ENCODE measurements around the gene ACOT7. TPM values are rescaled to one million over a fixed set of nuclear protein-coding genes. Genes with fewer than 3 reads are reported as not detected.

The ACOT7 gene
- total RNA-seq, 1 donor from 2014 or later: 8.6 TPM

DNA sequence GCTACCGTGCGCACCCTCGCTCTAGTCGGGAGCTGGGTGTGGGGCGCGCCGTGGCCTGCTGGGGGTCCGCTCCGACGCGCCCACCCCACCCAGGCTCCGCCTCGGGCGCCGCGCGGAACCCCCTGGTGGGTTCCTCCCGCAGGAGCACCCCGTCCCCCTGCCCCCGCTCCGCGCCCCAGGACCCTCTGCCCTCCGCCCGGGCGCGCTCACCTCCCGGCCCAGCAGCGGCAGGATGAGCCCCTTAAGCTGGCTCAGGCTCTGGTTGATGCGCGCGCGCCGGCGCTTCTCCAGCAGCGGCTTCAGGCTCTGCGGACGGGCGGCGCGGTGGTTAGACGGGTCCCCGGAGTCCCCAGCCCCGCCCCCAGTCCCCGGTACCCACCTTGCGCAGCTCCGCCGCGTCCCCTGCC is 25.8 kb upstream of the ACOT7 start:
- H3K27ac ChIP-seq (replicated peaks): no peak overlapping the region
- peak overlapping the region; percentile 58 for H3K4me3 ChIP-seq
- TF ChIP-seq CTCF (IDR thresholded peaks at IDR 0.05; ENCODE audit: borderline replicate concordance): no peak
- peaks cover 100% of the 10 kb centered on the region for H3K27me3 ChIP-seq (ENCODE audit: low read depth)
- DNase-seq: no peak
- no peaks in the 10 kb centered on the region for H3K9me3 ChIP-seq (replicated peaks)
- H3K36me3 ChIP-seq: no peaks in the 10 kb centered on the region
- intact Hi-C loops (cut with micrococcal nuclease): no loop called here
- peaks cover 48% of the 10 kb centered on the region for H3K4me1 ChIP-seq

- Histone ChIP-seq H3K4me1 (peaks cover 44% of the 10 kb centered on the region), H3K27ac (replicated peaks) (no peak overlapping the region), H3K4me3 (peak overlapping the region; percentile 58), H3K9me3 (replicated peaks) (no peaks in the 10 kb centered on the region), H3K27me3 (ENCODE audit: low read depth) (peaks cover 100% of the 10 kb centered on the region), H3K36me3 (no peaks in the 10 kb centered on the region)
- TF ChIP-seq CTCF (IDR thresholded peaks at IDR 0.05; ENCODE audit: borderline replicate concordance): no peak
- intact Hi-C loops (cut with micrococcal nuclease): no loop called here
- DNase-seq: no peak
Measured at GRCh38 chr1:6418668-6419396, 25.3 kb upstream of the ACOT7 start.

GRCh38 chr1:6417961-6418667 is 24.5 kb upstream of the ACOT7 start:
- no peak overlapping the region for H3K4me3 ChIP-seq
- no peak for DNase-seq
- TF ChIP-seq CTCF (IDR thresholded peaks at IDR 0.05; ENCODE audit: borderline replicate concordance): no peak
- peaks cover 37% of the 10 kb centered on the region for H3K4me1 ChIP-seq
- no peaks in the 10 kb centered on the region for H3K9me3 ChIP-seq (replicated peaks)
- H3K27me3 ChIP-seq (ENCODE audit: low read depth): peaks cover 100% of the 10 kb centered on the region
- H3K27ac ChIP-seq (replicated peaks): no peak overlapping the region
- H3K36me3 ChIP-seq: no peaks in the 10 kb centered on the region
- intact Hi-C loops (cut with micrococcal nuclease): no loop called here

- intact Hi-C loops (cut with micrococcal nuclease): no loop called here
Measured at GRCh38 chr1:6416906-6417305, 23.3 kb upstream of the ACOT7 start.

GRCh38 chr1:6416295-6416656 is 22.7 kb upstream of the ACOT7 start:
- no peak overlapping the region for H3K27ac ChIP-seq (replicated peaks)
- no peak for DNase-seq
- H3K4me1 ChIP-seq: peaks cover 30% of the 10 kb centered on the region
- no peak overlapping the region for H3K4me3 ChIP-seq
- no peaks in the 10 kb centered on the region for H3K9me3 ChIP-seq (replicated peaks)
- intact Hi-C loops (cut with micrococcal nuclease): no loop called here
- no peak for TF ChIP-seq CTCF (IDR thresholded peaks at IDR 0.05; ENCODE audit: borderline replicate concordance)
- no peaks in the 10 kb centered on the region for H3K36me3 ChIP-seq
- peaks cover 100% of the 10 kb centered on the region for H3K27me3 ChIP-seq (ENCODE audit: low read depth)

More at GRCh38 chr1:6416906-6417305, 23.3 kb upstream of the ACOT7 start:
- Histone ChIP-seq H3K4me1 (peaks cover 30% of the 10 kb centered on the region), H3K27me3 (ENCODE audit: low read depth) (peaks cover 100% of the 10 kb centered on the region), H3K9me3 (replicated peaks) (no peaks in the 10 kb centered on the region), H3K27ac (replicated peaks) (no peak overlapping the region), H3K36me3 (no peaks in the 10 kb centered on the region), H3K4me3 (no peak overlapping the region)
- TF ChIP-seq CTCF (IDR thresholded peaks at IDR 0.05; ENCODE audit: borderline replicate concordance): no peak
- no peak for DNase-seq
